HepG2 (cell line): ENCODE results near the gene TMEM107. TPM values are rescaled to one million over a fixed set of nuclear protein-coding genes. Genes with fewer than 3 reads are reported as not detected.

ENCODE experiments used
- BATF2 ChIP-seq: sonication (generic); formaldehyde crosslinking; IDR thresholded peaks from 2 replicates; pipeline ENCODE4 v1.8.0; 2022; ENCODE audit warnings: mild to moderate bottlenecking, missing genetic modification reagents, moderate library complexity
- CTCF ChIP-seq: sonication (generic); formaldehyde crosslinking; IDR thresholded peaks from 2 replicates; pipeline ENCODE4 v1.5.0; 2020; ENCODE audit warnings: mild to moderate bottlenecking, missing genetic modification reagents, moderate library complexity
- DNMT1 ChIP-seq: sonication (generic); formaldehyde crosslinking; IDR thresholded peaks from 2 replicates; pipeline ENCODE4 v1.5.1; 2020; ENCODE audit warnings: mild to moderate bottlenecking, missing genetic modification reagents
- TFE3 ChIP-seq: IDR thresholded peaks from 2 replicates; pipeline ENCODE4 v1.6.1; 2016
- XRCC5 ChIP-seq: fragments of 200-400 bp; formaldehyde crosslinking; optimal IDR thresholded peaks from 2 replicates; pipeline ENCODE3; 2017; ENCODE audit warnings: mild to moderate bottlenecking, low read length
- ZBTB40 ChIP-seq, 2 experiments: fragments of 450-650 bp in 1 of 2; sonication (generic) in 1 of 2; formaldehyde crosslinking in 1 of 2; IDR thresholded peaks; 2 replicates each; pipeline versions ENCODE4 v1.6.1 to v1.8.0; 2016 to 2022; ENCODE audit warnings: antibody characterized with exemption in 1 of 2, mild to moderate bottlenecking in 1 of 2, missing genetic modification reagents in 1 of 2
- ZNF574 ChIP-seq: sonication (generic); formaldehyde crosslinking; IDR thresholded peaks from 2 replicates; pipeline ENCODE4 v1.4.0; 2020; ENCODE audit warnings: missing genetic modification reagents
- ZNF841 ChIP-seq: sonication (generic); formaldehyde crosslinking; IDR thresholded peaks from 2 replicates; pipeline ENCODE4 v1.8.1; 2023; ENCODE audit warnings: missing genetic modification reagents, borderline replicate concordance
- polyA plus RNA-seq, 8 experiments: library from polyadenylated mRNA; depleted of rRNA in 3 of 8; stranded (reverse) in 7 of 8; unstranded in 1 of 8; fragments of >200 nt; fragmentation: Illumina TruSeq in 4 of 8; extraction: Trizol in 4 of 8; gene quantifications; 2 replicates each; pipeline versions ENCODE4 v1.2.1 to v1.2.3, GENCODE V29; 2011 to 2016; ENCODE audit warnings: low read depth in 4 of 8, missing spikeins in 1 of 8, mixed read lengths in 1 of 8; ENCODE audit not compliant: insufficient read depth in 1 of 8
- total RNA-seq, 5 experiments: library from RNA; depleted of rRNA; stranded (reverse); fragments of >200 nt; fragmentation: Illumina TruSeq; extraction: Trizol; gene quantifications; 2 replicates each; pipeline ENCODE4 v1.2.3, GENCODE V29; 2016; ENCODE audit warnings: low read depth in 1 of 5

The TMEM107 gene
- total and polyA plus RNA-seq, 2 of the 13 experiments (the other 11 are each of a cell fraction or from before 2014, with no cell fraction given), result 7.2 to 15.3 TPM

GRCh38 chr17:8156246-8156992 lies 19.8 kb downstream of the TMEM107 start (continued):
- TF ChIP-seq ZBTB40 (IDR thresholded peaks at IDR 0.05), result no peak
- TF ChIP-seq ZBTB40 (CRISPR knock-in tag; IDR thresholded peaks at IDR 0.05), result no peak
- TF ChIP-seq TFE3 (CRISPR knock-in tag), result peak; percentile 38; the same call in 1 of the 2 replicates
- peak; percentile 25 for TF ChIP-seq CTCF (CRISPR knock-in tag)
- no peak for TF ChIP-seq XRCC5
- no peak for TF ChIP-seq BATF2 (CRISPR knock-in tag)
- no peak for TF ChIP-seq ZNF841 (CRISPR knock-in tag)
- no peak; the same call in 1 of the 2 replicates for TF ChIP-seq ZNF574 (CRISPR knock-in tag)
- TF ChIP-seq DNMT1 (CRISPR knock-in tag), result no peak
